Ovary (tissue), 3 donors: Measurements from ENCODE around the gene IRF4.

ENCODE experiments used
- POLR2A ChIP-seq: fragments of 450-650 bp; IDR thresholded peaks from one replicate; pipeline ENCODE4 v1.6.1; 2017; ENCODE audit warnings: antibody characterized with exemption, mild to moderate bottlenecking, moderate library complexity
- TF ChIP-seq, protein P1 (sequence below), 3 donors: fragments of 450-650 bp in 2 of 3; fragments of 200-600 bp in 1 of 3; IDR thresholded peaks; one replicate each; pipeline versions ENCODE4 v1.5.1 to v1.8.0; 2016 to 2022; ENCODE audit warnings: antibody characterized with exemption in 3 of 3, mild to moderate bottlenecking in 1 of 3
- donor health status: DM: no; HTN: no; CAD: no.

DNA sequence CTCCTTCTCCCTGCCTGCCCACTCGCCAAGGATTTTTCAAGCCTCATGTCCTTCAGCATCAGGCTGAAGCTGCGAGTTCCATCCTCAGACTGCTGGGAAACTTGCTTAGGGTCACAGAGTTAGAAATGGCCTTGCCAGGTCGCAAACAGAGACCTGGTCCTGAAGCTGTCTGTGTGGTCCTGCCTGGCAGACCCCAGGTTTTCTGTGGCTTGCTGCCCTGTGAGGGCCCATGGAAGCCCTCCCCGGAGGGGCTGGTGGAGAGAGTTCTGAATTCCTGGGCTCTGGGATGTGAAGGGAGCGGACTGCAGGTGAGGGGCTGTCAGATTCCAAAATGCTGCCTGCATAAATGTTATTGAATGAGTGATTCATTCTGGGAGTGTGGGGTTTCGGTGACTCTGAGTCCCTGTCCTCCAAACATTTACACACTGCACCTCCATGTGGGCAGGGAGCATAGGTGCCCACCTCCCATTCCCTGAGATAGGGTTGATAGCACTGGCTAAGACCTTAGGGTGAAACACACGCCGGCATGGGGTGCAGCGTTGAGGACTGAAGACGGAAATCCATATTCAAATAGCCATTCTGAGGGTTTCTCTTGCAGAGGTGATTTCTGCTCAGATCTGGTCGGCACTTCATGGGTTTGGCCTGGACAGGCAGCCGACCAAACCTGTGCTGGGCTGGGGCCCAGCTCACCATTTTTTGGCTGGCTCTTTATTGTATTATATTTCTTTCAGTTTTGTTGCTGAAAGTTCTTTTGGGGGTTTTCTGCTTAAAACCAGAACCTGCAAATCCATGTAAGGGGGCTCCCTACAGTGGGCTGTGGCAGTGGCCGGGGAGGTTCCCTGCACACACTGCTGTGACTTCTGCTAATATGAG is 21.8 kb upstream of the IRF4 start:
- TF ChIP-seq, protein P1, sequence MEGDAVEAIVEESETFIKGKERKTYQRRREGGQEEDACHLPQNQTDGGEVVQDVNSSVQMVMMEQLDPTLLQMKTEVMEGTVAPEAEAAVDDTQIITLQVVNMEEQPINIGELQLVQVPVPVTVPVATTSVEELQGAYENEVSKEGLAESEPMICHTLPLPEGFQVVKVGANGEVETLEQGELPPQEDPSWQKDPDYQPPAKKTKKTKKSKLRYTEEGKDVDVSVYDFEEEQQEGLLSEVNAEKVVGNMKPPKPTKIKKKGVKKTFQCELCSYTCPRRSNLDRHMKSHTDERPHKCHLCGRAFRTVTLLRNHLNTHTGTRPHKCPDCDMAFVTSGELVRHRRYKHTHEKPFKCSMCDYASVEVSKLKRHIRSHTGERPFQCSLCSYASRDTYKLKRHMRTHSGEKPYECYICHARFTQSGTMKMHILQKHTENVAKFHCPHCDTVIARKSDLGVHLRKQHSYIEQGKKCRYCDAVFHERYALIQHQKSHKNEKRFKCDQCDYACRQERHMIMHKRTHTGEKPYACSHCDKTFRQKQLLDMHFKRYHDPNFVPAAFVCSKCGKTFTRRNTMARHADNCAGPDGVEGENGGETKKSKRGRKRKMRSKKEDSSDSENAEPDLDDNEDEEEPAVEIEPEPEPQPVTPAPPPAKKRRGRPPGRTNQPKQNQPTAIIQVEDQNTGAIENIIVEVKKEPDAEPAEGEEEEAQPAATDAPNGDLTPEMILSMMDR (IDR thresholded peaks at IDR 0.05), result no peak
- TF ChIP-seq POLR2A, result no peak
